NCI-H128 (cell line): ENCODE data around the gene UCP3.

Experiments used
- DNase-seq: peaks from one replicate; lab custom pipeline; 2025; ENCODE audit not compliant: unreplicated experiment; lab: John Stamatoyannopoulos, UW

UCP3 gene

DNA sequence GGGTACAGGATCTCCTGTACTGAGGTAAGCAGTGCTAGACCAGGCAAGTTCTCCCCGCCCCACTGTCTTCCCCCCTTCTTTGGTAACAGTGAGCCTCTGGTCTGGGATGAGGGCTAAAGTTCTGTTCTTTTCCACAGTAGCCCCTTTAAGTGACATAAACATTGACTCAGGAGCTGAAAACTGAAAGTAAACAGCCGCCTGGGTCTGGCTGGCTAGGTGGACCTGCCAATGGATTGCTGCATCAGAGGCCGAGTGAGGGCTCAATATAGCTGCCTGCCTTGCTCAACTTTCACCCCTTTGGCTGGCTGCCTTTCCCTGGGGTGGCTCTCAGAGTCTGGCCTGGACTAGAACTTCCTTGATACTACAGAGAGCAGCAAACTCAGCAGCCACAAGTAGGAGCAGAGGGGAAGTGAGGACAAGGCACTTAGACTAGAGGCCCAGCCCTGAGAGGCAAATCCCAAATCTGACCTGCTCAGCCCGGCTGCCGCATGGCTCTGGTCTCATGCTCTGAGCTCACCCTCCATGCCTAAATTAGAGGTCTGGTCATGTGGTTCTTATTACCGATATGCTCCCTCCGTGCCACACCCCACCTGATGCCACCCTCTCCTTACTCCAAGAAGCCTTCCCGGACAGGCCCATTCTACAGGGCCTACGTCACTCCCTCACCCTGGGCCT lies 9.6 kb upstream of the UCP3 start:
- DNase-seq, result no peak

DNA sequence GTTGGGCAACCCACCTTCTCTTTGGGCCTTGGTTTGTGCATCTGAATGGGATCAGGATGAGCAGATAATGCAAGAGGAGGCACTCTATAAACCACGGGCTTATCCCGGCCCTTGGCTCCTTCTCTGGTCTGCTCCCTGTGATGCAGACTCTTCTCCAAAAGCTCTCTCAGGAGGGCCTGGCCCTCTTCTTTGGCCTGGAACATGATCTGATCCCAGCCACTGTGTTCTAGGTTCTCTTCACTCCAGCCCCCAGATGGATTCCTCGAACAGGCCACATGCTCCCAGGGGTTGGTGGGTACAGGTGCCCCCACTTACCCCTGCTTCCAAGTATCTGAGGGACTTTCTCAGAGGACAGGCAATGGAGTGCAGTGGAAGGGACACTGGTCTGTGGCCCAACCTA lies 8.7 kb upstream of the UCP3 start:
- DNase-seq, result no peak

DNA sequence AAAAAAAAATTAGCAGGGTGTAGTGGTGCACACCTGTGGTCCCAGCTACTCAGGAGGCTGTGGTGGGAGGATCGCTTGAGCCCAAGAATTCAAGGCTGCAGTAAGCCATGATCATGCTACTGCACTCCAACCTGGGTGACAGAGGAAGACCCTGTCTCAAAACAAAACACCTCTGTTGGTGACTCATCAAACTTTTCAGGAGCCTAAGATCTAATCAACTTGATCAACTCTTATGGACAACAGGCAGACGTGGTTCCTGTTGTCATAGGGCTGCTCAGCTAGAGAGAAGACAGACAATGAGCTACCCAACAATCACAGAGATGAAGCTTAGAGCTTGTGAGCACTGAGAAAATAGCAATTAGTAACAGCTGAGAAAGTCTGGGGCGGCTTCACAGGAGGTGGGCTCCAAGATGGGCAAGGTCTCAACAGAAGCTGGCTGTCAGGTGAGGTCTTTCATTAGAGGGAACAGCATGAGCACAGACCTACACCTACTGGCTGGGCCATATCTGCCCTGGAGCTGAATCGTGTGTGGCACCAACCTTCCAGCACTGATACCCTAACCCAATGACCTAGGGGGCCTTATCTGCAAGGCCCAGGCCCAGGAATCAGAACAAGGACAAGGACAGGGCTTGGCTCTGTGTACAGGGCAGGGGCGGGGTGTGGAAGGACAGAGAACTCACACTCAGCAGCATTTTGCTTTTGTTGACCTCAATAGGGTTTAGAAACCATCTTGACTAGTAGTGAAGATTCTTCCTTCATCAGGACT lies 7.2 kb upstream of the UCP3 start:
- no peak for DNase-seq

DNA sequence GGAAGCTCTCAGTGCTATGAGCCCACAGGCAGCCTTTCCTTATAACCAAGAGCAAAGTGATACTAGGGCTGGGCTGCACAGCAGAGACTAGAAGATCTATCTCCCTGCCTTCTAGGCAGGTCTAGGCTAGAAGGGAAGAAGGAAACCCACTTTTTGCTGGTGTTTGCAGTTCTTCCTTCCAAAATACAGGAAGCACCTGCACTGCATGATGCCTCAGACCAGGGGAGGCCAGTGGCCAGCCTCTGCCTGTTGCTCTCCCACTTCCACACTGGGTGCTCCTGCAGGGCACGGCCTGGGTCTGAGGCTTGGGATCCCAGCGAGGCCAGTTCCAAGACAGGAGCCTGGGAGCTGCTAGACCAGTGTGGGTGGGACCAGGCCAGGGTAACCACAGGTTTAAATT lies 6.0 kb upstream of the UCP3 start:
- no peak for DNase-seq

DNA sequence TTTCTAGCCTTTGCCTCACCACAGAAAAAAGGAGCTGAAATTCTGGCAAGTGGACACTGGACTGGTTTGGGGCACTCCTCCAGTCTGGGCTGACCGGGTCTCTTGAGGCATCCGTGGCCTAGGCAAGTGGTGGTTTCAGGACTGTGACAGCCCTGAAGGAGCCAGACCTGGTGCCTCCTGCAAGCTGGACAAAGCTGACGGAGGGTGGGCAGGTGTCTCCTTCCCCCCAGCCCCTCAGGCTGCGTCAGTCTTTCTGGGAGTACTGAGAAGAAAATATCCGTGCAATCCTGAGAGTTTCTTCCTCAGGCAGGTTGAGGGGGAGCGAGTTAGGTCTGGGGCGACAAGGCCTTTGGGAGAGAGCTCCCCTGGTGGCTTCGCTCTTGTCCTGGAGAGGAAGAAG lies 4.3 kb upstream of the UCP3 start:
- no peak for DNase-seq

DNA sequence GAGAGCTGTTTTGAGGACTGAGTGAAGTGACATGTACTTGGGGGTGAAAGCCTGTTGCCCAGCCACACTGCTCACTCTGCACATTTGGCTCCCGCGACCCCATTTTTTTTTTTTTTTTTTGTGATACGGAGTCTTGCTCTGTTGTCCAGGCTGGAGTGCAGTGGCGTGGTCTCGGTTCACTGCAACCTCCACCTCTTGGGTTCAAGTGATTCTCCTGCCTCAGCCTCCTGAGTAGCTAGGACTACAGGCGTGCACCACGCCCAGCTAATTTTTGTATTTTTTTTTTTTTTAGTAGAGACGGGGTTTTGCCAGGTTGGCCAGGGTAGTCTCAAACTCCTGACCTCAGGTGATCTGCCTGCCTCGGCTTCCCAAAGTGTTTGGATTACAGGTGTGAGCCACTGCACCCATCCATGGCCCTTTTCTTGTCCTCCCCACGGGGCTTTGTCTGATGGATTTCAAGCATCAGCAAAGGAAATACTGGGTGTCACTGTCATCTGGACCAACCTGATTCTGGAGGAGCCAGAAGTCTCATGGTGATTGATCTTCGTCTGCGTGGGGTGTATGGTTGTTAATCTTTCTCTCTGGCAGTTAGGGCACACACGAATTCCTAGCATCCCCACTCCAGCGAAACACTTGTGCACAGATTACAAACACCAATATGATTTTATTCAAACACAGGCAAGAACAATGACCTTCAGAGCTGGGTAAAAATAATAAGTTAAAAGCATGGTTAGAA lies 3.4 kb upstream of the UCP3 start:
- DNase-seq, result no peak

DNA sequence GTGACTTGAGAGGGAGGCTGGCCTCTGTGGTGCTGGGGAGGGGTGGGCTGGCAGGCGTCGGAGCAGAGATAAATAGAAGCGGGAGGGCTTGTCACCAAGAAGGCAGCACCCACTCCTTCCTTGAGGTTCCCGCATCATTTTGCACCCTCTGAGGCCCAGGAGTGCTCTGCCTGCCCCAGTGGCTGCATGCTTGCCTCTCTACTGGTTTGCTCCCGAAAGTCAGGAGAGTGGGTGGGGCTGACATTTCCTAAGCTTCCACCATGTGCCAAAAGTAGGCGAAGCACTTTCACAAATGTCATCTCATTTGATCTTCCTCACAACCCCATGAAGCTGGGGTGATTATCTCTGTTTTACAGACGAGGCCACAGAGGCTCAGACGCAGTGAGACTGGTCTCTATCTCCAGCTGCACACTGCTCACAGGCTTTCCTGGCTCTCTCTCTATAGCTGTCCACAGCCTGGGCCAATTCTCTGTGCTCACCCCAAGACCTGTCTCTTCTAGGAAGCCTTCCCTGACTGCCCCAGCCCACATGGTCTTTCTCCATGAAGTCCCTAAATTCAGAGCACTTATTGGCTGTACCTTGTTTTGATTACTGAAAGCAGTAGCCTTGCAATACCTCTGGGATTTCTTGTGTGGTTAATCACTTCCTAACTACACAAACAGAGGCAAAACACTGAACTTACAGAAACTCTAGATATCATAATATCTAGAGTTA lies 2.6 kb upstream of the UCP3 start:
- no peak for DNase-seq

DNA sequence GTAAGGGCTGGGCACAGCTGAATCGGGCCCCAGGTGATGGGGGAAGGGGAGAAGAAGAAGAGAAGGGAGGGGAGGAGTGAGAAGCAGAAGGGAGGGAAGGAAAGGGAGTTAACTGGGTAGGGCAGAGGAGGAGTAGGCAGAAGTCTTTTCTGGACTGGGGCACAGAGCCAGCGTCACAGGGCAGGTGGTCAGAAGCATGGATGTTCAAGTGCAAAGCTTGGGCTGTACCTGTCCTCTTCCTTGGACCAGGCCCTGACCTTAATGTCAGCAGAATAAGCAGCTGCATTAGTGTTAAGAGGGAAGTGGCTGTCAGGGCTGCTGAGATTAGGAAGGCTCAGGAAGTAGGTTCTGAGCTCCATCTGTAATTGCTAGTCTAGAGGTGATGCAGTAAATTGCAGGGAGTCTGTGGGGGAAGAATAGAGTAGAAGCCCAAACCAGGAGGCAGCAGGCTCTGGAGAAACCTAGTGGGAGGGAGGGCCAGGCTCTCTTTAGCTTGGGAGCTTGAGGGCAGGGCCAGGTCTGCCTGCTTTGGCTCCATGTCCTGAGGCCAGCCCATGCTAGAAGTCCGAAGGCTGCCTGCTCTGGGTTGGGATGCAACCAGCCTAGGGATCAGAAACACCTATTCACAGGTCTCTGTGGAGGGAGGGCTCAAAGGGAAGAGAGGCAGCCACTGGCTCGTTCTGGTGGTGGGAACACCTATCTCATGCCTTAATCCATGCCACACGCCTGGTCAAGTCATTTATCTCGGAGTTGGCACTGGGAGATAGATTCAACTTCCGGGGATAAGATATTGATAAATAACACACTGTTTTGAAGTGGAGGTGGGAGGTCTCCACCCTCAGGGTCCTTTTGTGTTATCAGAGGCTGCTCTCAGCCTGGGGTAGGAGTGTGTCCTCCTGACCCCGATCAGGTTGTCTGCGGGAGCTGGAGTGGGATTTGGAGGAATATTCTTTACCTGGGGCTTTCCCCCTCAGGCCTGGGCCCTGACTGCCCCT lies 1.7 kb upstream of the UCP3 start:
- DNase-seq, result no peak

DNA sequence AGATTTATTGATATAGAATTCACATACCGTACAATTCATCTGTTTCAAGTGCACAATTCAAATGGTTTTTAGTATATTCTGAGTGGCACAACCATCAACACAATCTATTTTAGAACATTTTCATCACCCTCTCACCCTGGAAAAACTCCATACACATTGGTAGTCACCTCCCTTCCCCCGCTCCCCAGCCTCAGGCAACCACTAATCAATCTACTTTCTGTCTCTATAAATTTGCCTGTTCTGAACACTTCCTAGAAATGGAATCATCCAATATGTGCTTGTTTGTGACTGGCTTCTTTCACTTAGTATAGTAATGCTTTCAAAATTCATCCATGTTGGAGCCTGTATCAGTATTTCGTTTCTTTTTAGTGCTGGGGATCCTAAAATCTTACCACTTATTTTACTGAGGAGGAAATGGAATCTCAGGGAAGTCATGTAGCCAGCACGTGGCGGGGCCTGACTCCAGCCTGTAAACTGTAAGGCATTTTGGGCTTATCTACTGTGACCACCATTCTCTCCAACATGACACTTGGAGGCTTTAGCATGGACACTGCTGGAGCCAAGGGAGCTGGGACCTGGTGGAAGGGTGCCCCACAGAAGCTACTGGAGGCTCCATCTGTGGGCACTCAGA lies 905 bp upstream of the UCP3 start:
- no peak for DNase-seq

DNA sequence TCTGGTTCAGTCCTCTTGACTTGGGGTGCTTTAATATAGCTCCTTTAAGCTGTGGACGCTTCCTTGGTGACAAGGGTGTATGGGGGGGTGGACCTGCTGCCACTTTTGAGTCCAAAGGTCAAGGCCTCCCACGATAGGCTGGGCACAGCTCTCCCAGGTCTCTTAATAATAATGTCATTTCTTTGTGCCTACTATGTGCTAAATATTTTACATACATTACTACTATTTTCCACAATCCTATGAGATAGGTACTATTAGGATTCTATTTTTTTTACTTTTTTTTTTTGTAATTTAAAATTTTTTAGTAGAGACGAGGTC lies 304 bp upstream of the UCP3 start:
- no peak for DNase-seq

DNA sequence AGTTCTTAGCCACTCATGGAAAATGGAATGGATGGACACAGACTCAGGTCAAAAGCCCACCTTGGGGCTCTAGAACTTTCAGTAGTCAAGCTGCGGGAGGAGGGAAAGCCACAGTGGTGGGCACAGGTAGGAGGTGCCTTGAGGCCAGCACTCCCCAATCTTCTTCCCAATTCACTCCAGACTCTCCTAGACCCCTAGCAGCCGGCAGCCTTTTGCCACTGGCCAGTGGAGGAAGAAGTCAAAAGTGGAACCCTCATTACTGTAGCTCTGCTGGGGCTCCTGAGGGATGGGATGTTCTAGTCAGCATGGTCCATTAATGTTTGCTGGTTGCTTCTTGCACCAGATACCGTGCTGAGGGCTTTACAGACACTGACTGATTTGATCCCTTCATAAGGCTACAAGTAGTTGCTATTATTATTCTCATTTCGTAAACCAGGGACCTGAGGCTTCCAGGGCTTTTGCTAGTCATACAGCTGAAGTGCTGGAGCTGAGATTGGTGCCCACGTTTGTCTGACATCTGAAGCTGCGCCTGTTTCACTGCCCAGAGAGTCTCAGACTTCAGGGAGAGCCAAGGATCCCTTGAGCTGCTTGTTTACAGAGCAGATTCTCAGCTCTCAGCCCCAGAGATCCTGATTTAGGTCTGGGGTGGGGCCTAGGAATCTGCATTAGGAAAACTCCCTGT lies 1.1 kb downstream of the UCP3 start:
- DNase-seq, result no peak

DNA sequence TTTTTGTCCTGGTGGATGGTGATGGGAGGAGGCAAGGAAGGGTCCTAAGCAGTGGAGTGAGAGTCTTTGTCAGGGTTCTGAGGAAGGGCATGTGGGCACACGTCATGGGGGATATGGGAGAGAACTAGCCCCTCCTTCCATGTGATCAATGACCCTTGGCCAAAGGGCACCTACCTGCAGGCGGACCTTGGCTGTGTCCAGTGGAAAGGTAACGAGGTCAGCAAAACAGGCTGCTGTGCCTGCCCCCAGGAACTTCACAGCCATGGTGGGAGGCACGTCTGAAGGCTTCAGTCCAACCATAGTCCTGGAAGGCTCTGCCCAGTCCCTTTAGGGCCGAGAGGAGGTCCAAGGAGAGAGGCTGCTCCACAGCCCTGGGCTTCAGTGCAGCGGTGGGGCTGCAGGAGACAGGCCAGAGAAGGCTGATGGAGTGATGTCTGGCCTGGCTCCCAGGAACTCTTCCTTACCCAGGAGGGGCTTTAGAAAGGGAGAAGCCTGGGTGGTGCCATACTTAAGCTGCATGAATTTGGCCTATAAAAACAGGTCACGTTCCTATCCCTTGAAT lies 2.1 kb downstream of the UCP3 start:
- no peak for DNase-seq

DNA sequence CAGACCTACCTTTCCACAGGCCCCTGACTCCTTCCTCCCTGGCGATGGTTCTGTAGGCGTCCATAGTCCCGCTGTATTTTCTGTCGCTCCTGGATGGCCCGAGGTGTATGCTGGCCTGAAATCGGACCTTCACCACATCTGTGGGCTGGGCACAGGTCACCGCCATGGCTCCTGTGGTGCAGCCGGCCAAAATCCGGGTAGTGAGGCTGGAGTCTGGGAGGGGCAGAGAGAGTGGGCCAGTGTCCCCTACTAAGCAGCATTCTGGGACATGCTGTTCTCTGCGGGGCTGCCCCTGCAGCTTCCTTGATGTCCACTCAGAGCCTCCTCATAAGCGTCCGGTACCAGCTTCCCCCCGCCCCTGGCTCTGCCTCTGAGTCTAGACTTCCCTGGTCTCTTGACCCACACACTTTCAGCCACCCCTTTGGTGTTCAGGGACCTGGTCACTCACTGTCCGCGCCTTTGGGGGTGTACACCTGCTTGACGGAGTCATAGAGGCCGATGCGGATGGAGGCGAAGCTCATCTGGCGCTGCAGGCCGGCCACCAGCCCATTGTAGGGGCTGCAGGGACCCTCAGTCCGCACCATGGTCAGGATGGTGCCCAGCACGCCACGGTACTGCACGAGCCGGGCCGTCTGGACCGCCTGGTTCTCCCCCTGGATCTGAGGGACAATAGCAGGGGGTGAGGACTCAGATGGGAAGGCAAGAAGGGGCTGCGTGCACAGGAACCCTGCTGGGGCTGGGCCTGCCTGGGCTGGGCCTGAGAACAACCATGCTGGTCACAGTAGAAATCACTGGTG lies 3.0 kb downstream of the UCP3 start:
- DNase-seq, result no peak

DNA sequence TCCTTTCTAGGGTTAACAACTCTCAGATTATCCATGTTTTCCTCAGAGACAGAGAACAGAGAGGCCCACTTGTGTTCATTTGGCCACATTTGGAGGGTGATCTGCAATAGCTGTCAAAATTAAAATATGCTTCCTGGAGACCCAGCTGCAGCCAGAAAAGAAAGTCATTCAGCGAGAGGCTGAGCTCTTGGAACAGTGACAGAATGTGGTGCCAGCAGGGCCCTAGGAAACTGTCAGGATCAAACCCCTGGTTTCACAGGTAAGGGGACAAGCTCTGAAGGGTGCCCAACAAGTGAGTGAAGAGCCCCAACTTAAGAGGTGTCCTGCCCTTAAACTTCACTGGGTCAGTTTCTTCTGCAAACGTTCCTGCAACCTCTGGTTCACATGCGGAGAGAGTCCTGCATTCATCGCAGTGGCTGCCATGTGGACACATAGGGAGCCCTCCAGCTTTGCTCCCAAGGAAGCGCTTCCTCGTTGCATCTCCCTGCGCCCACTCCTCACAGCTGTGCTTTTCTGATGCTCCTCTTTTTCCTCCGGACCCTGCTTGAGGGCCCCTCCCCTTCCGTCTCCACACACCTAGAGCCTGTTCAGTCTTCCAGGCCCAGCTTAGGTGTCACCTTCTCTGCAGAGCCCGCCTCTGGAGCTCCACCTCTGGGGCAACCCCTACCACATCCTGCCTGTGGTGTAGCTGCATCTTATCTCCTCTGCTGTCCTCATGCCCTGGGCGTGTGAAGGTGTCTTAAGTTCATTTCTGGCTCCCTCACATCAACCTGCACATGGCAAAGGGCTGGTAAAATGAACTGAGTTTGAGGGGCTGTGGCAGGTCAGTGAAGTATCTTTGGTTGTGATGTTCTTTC lies 3.9 kb downstream of the UCP3 start:
- no peak for DNase-seq

DNA sequence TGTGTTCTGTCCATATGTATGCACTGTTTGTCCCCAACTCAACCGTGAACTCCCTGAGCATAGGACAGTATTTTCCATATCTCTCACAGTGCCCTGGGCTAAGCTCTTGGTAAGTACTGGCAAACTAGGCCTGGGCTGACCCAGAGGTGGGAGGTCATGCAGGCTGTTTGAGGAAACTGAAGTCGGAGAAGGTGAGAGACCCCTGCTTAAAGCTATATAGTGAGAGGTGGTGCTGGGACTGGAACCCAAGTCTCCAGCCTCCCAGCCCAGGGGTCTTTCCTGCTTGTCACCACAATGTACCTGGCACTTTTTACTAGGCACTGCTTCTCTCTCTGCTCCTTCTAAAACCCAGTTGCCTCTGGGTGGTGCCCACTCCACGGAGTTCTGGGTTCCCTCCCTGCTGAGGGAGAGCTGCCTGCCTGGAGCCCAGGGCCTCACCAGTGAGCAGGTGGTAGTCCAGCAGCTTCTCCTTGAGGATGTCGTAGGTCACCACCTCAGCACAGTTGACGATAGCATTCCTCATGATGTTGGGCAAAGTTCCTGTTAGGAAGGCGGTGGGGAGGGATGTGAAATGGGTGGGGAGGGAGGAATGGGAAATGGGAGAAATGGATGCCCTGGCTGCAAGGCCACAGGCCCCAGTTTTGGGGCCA lies 4.7 kb downstream of the UCP3 start:
- no peak for DNase-seq

DNA sequence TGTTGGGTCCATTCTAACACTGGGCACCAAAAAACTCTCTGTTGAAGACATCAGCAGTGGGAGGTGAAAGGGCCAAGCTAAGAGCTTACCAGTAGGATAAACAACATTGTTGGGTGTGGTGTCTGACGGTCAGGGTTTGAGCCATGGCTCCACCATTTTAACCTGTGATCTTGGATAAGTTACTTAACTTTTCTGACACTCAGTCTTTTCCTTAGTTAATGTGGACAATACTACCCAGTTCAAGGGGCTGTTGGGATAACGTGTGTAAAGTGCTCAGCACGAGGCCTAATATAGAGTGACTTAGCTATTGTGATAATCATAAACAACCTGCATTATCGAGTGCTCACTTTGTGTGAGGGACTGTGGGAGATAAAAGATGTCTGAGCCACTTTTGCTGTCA lies 6.1 kb downstream of the UCP3 start:
- no peak for DNase-seq

DNA sequence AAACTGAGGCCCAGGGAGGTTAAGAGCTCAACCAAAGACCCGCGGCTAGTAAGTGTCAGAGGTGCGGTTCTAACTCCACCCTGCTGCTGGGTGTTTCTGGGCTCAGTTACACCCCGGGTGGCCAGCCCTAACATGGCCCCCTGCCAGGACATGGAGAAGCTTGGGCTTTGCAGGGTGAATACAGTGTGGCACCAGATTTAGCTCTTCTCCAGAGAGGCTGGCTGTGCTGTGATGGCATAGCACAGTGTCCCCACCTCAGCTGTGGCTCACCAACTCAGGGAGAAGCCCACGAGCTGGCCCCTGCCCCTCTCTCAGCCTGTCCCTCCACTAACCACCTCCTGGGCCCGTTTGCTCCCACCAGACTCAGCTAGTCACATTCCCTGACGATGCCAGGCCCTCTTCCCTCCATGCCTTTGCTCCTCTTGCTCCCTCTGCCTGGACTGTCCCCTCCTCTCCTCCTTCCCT lies 7.0 kb downstream of the UCP3 start:
- DNase-seq, result no peak
